Measurements from ENCODE around the gene UROC1.

The UROC1 gene

DNA sequence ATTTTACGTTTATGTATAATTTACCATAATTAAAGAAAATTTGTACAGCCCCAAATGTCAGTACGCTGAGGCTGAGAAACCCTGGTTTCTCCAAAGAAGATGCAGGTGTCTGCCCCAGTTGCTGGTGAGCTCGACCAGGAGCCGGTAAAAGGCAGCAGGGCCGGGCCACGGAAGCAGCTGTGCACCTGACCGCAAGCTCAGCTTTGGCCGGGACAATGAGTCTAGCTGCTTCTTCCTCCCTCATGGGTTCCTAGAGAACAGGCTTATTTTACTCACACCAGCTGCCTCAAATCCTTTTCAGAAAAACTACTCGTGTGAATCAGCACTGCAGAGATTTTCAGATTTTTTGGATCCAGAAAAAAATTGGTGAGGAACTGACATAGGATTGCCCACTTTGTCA lies 23.8 kb downstream of the UROC1 start:
- no peak for DNase-seq

DNA sequence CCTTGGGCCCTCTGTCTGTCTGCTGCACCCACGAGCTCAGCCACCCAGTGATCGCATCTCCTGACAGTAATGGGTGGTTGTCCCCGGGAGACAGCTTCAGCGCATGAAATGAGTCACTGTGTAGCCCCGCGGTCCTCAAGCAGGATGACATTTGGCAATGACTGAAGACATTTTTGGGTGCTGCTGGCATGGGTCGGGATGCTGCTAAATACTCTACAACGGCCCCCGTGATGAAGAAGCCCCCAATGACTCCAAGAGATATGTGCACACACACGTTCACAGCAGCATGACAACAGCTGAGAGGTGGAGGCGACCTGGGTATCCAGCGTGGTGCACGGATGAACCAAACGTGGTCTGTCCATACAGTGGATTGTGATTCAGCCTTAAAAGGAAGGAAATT lies 24.5 kb downstream of the UROC1 start:
- DNase-seq, result no peak

DNA sequence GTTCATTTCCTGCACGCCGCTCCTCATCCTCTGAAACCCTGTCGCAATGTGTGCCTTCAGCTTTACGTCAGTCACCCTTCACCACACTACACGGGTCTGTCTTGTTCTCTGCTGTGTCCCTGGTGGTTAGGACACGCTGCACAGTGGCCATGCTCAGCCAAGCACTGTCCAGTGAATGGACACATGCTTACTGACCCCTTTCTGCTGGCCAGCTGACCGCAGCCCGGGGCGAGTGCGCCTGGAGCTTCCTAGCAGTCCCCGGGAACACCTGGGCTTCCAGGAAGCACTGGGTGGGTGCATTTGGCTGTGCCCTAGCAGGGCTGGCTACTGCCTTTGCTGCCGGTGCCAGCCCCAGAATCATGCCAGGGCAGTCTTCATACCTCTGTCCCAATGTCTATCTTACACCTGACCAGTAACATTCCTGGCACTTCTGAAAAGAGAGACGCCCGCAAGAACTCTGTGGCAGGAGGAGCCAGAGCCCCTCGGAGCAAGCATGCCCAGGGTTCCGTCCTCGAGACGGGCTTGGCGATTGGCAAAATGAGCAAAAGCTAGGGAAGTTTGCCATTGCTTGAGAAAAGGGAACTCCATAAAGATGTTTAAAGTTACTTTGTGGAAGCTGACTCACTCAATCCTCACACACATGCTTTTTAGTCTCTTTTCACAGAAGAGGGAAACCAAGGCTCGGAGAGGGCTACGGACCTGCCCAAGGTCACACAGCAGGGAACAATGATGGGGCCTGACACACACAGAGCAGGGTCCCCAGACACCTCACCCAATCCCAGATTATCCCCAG lies 26.2 kb downstream of the UROC1 start:
- DNase-seq, result no peak

DNA sequence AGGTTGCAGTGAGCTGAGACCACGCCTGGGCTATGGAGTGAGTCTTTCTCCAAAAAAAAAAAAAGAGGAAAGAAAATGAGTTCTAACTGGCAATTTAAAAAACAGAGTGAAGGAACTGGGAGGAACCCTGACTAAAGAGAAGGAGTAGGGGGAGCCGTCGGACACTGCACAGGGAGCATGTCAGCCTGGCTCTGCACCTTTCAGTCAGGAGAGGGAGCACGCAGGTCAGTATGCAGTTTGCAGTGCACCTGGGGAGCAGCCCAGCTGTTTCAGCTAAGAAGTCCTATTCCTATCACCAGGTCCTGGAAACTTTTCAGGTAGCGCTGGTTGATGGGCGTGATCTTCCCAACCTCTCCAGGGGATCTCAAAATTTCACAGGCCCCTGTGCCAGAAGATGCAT lies 27.0 kb downstream of the UROC1 start:
- no peak for DNase-seq

DNA sequence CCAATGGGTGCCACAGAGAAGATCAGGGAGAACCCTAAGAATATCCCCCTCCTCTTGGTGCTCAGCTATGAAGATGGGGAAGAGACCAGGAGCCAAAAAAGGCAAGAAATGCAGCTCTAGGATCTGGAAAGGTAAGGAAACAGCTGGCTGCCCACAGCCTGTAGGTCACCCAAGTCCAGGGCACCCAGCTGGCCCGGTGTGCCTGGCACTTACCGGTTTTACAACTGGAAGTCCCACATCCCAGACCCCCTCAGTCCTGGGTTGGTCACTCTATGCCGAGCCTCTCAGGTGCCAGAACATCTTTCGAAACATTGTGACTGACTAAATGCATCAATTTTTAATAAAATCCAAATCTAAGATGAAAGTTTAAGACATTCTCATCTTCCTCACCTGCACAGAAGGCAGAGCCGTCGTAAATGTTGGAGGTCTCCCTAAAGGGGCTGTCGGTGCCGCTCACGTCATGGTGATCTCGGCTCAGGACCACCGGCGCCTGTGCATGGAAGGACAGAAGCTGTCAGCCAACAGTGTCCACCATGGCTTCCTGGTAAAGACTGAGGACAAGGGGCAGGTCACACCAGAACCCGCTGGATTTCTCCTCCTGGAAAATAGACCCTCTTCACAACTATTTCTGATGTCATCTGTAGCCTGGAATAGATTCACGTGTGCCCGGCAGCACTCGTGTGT lies 28.5 kb downstream of the UROC1 start:
- no peak for DNase-seq

DNA sequence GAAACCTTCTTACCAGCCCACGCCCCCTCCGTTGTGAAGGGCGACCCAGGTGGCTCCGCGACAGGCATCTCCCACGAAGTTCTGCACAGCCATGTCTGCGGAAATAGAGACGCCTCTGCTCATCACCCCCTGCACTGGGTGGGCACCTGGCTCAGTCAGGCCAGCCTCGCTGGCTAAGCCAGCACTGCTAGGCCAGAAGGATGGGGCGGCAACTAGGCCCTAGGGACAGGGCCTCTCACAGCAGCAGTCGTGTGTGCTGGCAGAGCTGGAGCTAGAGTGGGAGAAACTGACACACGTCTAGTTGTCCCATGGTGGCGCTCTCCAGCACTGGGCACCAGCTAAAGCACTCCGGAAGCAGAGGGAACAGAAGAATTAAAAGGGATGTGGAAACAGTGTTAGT lies 29.4 kb downstream of the UROC1 start:
- DNase-seq, result no peak

DNA sequence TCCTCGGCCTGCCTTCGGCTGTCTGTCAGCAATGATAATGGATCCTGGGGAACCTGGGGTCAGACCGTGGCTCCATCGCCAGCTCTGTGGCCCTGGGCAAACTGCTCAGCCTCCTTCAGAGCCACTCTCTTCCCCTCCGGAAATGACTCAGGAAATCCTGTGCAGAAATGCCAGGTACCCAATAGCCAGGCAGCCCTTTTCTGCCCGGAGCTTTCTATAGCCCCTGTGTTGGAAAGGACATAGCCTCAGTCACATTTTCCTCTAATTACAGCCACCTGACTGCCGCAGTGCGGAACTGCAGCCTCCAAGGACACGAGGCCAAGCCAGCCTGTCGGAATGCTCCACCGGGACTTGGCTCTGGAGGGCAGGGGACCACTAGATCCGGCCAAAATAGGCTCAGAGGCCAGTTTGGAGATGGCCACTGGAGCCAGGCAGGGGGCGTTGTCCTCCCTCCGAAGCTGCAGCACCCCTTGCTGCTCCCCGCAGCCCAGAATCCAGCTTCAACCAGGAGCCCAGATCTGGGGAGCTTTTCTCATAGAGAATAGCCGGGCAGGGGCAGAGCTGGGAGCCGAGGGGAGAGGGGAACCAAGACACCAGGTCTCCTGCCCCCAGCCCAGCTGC lies 30.3 kb downstream of the UROC1 start:
- no peak for DNase-seq

DNA sequence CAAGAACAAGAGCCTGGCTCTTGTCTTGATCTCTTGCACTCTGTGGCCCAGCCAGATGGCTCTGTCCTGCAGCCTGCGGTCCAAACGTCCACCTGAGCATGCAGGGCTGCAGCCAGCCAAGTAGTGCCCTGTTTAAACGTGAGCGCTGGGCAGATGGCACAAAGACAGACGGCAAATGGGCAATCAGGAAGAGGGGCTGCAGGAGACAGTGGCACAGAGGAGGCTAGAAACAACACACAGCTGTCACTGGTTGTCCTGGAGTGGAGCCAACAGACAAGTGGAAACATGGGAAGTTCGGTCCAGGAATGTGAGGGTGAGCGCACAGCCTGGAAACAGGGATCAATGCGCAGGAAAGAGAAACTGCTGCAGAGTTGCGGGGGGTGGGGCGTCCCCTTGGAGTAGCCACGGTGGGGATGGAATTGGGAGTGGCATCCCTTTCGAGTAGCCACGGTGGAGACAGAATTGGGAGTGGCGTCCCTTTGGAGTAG lies 31.2 kb downstream of the UROC1 start:
- no peak for DNase-seq

DNA sequence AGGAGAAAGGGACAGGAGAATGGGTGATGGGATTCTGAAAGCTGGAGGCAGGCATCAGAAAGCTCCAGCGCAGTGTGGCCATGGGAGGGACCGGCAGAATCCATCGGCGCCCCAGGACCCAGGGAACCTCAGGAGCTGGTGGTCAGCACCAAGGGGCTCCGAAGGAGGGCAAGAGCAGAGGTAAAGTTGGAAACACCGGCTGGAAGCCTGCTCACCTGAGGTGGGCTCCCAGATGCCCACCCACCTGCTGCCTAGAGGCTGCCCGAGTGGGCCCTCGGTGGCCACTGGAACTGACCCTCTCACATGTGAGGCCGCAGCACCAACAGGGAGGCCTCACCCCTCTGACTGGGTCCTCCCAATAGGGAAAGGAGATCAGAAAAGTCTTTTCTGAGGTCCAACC lies 31.6 kb downstream of the UROC1 start:
- no peak for DNase-seq

DNA sequence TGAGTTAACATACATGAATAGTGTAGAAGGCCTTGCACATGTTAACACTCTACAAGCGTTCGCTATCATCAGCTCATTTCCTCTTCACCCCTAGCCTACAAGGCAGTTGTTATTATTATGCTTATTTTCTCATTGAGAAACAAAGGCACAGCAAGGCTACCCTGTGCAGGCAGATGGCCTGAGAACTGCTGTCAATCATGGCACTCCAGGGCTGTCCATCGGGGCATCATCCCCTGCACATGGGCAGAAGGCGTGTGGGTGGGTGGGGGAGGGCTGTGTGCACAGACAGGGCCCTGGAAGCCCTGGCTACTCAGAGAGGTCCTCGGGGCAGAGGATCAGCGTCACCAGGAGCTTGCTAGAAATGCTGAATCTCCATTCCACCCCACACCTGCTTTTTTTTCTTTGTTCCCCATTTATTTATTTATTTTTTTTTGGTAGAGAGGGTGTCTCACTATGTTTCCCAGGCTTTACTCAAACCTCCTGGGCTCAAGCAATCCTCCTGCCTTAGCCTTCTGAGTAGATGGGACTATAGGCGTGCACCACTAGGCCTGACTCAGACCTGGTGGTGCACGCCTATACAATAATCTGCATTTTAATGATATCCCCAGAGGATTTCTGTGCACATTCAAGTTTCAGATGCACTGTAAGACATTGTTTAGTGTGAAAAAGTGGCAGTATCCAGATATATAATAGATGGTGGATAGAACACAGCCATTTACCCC lies 32.2 kb downstream of the UROC1 start:
- DNase-seq, result no peak

DNA sequence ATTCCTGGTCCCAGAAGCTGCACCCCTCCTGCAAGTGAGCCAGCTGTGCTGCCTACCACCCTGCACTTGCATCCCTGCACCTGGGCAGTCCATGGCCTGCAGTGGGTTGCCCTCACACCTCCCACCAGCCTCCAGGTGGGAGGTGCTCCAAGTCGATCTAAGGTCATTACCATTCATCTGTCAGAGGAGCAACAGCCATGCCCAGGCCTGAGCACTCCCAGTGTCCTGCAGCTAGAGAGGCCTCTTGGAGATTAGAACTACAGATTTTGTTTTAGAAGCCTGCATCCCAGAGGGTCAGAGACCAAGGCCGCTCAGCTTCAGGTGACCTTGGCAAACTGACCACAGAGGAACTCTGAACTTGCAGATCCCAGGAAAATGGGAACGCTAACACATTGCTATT lies 32.9 kb downstream of the UROC1 start:
- no peak for DNase-seq

DNA sequence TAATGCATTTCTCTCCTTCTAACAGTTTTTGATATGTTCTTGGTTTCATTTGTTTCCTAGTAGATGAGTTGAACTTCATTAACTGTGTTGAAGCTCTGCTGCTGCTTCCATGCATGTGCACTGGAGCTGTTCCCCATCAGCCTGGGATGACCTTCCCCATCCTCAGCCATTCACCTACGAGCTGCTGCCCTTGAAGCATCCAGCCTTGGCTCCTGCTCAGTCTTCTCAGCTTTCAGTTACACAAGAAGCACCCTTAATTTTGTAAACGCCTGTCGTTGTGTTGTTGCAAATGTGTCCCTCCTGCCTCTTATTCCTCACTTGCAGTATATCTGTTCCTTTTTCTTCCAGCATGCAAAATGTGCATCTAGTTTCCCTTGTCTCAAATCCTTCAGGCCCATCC lies 33.4 kb downstream of the UROC1 start:
- DNase-seq, result no peak

DNA sequence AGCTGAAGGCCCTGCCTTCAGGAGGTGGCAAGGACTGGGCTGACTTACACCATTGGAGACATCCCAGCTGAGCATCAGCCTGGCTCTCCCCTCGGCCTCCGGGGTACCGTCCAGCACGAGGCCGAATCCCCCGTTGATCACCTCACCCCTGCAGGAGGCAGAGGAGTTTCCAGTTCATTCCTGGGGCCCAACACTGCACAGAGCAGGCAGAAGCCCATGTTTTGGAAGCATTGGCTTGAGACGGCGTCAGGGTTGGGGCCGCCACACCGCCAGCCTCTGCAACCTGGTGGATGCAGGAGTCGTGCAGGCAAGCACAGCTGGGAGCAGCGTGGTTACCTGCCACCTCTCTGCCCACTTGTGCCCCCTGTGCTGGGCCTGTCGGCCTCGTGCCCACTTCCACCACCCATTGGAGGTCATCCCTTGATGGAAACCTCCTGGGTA lies 34.2 kb downstream of the UROC1 start:
- DNase-seq, result no peak

DNA sequence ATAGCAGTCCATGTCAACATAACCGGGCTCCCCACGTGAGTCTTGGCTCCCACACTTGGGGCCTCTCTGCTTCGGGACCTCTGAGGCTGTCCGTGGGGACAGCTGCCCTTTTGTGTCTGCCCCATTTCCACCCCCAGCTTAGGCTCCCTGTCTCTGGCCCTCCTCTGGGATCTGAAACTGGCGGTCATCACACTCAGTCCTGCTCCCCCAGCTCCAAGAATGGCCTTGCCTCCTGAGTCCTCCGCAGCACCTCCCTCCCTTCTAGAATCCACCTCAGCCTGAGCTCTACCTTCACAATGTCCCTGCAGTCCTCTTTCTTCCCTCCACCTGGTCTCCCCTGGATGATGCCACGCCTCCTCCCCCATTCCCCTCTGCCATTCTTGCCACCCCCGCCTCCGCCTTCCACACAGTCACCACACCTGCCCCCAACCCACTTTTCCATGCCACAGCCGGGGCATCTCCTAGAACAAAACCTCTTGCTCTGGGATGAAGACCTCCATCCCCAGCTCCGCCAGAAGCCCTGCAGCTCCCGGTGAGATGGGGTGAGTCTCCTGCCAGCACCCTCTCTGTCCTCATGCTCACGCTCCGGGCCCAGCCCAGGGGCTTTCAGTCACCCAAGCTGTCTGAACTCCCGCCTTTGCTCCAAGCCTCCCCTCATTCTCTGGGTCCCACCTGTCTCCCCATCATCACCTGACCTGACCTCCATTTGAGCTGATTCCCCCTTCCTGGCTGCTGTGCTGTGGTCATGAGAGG lies 34.9 kb downstream of the UROC1 start:
- DNase-seq, result no peak

DNA sequence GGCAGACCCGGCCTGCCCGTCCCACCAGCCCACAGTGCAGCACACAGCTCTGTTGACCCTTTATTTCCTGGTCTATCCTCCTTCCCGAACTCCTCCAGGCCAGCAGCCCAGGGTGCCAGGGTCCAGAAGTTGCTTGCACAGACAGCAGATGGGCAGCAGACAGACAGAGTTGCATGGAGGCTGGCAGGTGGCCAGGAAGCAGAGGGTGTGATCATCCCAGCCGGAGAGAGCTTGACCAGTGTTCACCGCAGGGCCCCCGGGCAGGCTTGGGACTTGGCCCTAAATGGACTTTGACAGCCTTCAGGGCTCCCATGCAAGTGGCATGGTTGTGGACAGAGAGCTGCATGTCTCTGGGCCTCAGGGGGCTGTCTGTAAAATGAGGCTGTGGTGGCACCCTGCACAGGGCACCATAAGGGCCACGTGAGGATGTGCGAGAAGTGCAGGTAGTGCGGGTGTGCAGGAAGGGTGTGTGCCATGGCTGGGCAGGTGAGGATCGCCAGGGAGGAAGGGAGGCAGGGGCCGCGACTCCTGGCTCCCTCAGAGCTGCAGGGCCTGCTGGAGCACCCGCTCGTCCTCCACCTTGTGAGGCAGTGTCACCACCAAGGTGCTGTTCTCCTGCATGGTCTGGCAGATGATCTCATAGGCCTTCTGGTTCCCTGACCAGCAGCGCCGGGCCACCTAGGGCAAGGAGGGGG lies 35.6 kb downstream of the UROC1 start:
- DNase-seq, result no peak

DNA sequence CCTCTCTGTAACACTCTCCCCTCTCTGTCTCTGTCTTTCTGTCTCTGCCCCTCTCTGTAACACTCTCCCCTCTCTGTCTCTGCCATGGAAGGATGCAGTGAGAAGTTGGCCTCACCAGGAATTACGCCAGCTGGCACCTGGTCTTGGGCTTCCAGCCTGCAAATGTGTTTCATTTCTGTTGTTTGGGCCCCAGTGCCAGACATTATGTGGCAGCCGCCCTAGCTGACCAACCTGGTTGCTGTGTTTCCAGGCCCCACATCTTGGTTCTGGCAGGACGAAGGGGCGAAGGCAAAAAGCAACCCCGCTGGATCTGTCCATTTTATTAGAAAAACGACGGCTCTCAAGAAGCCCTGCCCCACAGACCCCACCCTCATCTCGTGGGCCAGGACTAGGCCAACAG lies 36.7 kb downstream of the UROC1 start:
- no peak for DNase-seq

DNA sequence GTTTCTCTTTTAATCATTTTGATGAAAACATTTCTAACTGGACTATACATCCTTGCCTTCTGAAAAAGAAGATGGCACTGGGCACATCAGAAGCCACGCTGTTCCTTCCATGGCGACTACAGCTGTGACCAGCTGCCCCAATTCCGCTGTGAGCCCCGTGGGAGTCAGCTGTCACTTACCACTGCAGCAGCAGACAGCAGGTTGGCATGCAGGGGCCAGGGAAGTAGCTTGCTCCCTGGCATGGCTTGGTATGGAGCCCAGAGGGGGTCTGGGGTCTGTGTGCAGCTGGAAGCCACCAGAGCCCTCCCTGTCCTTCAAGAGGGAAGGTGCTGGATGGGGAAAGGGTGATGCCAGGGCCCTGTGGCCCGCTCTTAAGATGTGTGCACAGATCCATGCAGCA lies 37.4 kb downstream of the UROC1 start:
- no peak for DNase-seq

DNA sequence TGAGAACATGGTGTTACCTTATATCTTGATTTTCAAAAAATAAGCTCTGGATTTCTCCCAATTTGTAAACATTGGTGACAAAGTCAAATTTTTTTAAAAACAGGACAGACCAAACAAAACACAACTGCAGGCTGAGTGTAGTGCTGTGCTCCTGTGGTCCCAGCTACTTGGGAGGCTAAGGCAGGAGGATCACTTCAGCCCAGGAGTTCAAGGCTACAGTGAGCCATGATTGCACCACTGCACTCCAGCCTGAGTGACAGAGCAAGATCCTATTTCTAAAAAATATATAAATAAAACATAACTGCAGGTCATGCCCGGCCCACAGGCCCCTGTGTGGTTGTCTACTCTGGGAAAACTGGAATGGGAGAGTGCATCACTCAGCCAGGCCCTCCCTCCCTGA lies 37.9 kb downstream of the UROC1 start:
- no peak for DNase-seq

DNA sequence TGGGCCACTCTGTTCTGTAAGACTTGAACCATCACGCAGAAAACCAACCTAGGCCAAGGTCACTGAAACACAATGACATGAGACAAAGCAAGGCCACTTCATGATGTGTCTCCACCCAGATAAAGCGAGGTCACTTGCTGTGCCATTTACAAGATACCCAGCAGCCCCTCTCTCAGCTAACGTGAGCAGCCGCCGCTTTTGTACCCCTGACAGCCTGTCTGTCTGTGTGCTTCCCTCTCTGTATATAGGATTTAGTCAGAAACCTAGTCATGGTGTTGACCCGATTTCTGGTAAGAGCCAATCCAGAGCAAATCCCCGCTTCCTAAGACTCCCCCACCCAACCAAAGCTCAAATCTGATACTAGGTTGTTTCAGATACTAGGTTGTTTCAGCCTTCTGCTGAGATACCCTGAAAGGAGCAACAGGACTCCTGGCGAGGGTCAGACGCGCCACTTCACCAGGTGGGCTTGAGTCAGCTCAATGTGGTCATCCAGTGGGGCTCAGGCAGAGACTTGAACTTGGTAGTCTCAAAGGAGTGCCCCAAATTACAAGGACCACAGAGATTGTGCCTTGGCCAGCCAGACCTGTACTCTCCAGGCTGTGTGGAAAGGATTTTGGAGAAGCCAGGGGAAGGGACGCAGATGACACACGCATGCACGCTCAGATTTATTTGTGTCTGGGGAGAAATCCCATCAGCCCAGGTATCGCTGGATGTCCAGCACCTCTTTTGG lies 38.8 kb downstream of the UROC1 start:
- no peak for DNase-seq

DNA sequence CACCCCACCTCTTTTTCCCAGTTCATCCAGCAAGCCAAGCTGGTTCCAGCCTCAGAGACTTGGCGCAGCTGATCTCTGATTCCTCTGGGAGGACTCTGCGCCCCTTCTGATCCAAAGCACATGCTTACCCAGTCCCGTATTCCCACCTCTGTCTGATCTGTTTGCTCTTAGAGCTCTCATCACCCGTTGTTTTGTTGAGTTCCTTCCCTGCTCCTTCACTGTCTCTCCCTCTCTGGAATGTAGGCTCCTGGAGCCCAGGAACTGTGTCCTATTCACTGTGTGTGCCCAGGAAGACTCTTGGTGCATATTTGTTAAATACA lies 40.6 kb downstream of the UROC1 start:
- DNase-seq, result no peak

All from CD4-positive, alpha-beta T cell treated with Interleukin-17A for 4 hours (primary cell).